ENCODE results near the gene CFB.

The CFB gene

GRCh38 chr6:31946370-31946885, 533 bp downstream of the CFB start:
- Histone ChIP-seq H3K4me3 (ENCODE audit: low read depth, low read length, poor library complexity, severe bottlenecking) (no peak overlapping the region), H4K20me1 (ENCODE audit: insufficient read depth, low read length) (no peaks in the 10 kb centered on the region), H3K9ac (ENCODE audit: low read length) (no peak overlapping the region), H3K4me2 (ENCODE audit: low read length) (no peak overlapping the region), H3K79me2 (ENCODE audit: insufficient read depth, low read length) (no peaks in the 10 kb centered on the region), H3K9me3 (ENCODE audit: low read length) (no peaks in the 10 kb centered on the region), H3K27me3 (ENCODE audit: insufficient read depth, low read length) (peaks cover 11% of the 10 kb centered on the region), H3K4me1 (ENCODE audit: insufficient read depth, low read length, severe bottlenecking) (no peaks in the 10 kb centered on the region), H3K36me3 (ENCODE audit: insufficient read depth, low read length) (peaks cover 5% of the 10 kb centered on the region; the same call in 1 of the 2 replicates), H3K27ac (ENCODE audit: low read depth, low read length, poor library complexity, severe bottlenecking) (no peak overlapping the region), H3K9me2 (ENCODE audit: low read depth, low read length) (no peaks in the 10 kb centered on the region), H2AFZ (ENCODE audit: low read length) (no peak overlapping the region), H3F3A (ENCODE audit: insufficient read depth, low read length) (no peaks in the 10 kb centered on the region)
- TF ChIP-seq CTCF (IDR thresholded peaks at IDR 0.05; ENCODE audit: low read length) (no peak), EZH2 (IDR thresholded peaks at IDR 0.05; ENCODE audit: borderline replicate concordance, low read length) (no peak)

DNA sequence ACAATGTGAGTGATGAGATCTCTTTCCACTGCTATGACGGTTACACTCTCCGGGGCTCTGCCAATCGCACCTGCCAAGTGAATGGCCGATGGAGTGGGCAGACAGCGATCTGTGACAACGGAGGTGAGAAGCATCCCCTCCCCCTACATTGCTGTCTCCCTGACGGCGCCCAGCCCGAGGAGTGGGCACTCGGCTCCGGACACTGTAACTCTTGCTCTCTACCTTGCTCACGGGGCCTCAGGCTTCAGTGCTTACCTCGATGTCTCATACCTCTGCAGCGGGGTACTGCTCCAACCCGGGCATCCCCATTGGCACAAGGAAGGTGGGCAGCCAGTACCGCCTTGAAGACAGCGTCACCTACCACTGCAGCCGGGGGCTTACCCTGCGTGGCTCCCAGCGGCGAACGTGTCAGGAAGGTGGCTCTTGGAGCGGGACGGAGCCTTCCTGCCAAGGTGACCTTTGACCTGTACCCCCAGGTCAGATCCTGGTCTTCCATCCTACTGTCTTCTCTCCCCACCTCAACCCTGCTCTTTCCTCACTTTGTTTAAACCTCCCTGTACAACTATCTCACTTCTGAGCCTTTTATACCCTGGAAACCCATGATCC, 1.3 kb downstream of the CFB start:
- Histone ChIP-seq H3K27ac (ENCODE audit: low read depth, low read length, poor library complexity, severe bottlenecking) (no peak overlapping the region), H3K4me3 (ENCODE audit: low read depth, low read length, poor library complexity, severe bottlenecking) (no peak overlapping the region)

DNA sequence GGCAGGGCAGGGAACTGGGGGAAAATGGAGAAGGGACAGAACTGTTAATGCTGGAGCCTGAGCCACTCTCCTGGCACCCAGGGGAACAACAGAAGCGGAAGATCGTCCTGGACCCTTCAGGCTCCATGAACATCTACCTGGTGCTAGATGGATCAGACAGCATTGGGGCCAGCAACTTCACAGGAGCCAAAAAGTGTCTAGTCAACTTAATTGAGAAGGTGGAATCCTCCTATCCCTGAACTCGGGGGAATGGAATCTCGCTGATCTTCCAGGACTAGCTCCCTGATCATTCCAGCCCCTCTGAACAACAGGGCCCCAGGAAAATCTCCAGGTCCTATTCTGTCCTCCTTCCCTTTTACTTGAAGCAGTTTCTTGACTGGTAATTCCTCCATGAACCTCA, 2.0 kb downstream of the CFB start:
- H2AFZ ChIP-seq (ENCODE audit: low read length): no peak overlapping the region
- no peaks in the 10 kb centered on the region for H3F3A ChIP-seq (ENCODE audit: insufficient read depth, low read length)
- no peak overlapping the region for H3K27ac ChIP-seq (ENCODE audit: low read depth, low read length, poor library complexity, severe bottlenecking)
- H3K9me3 ChIP-seq (ENCODE audit: low read length): no peaks in the 10 kb centered on the region
- H3K9me2 ChIP-seq (ENCODE audit: low read depth, low read length): no peaks in the 10 kb centered on the region
- H3K4me2 ChIP-seq (ENCODE audit: low read length): no peak overlapping the region
- H4K20me1 ChIP-seq (ENCODE audit: insufficient read depth, low read length): no peaks in the 10 kb centered on the region
- peaks cover 19% of the 10 kb centered on the region; the same call in 1 of the 2 replicates for H3K36me3 ChIP-seq (ENCODE audit: insufficient read depth, low read length)
- no peaks in the 10 kb centered on the region for H3K79me2 ChIP-seq (ENCODE audit: insufficient read depth, low read length)
- H3K4me1 ChIP-seq (ENCODE audit: insufficient read depth, low read length, severe bottlenecking): no peaks in the 10 kb centered on the region
- H3K4me3 ChIP-seq (ENCODE audit: low read depth, low read length, poor library complexity, severe bottlenecking): no peak overlapping the region
- TF ChIP-seq EZH2 (IDR thresholded peaks at IDR 0.05; ENCODE audit: borderline replicate concordance, low read length) (no peak), CTCF (IDR thresholded peaks at IDR 0.05; ENCODE audit: low read length) (no peak)
- peaks cover 5% of the 10 kb centered on the region; the same call in 1 of the 2 replicates for H3K27me3 ChIP-seq (ENCODE audit: insufficient read depth, low read length)
- no peak overlapping the region for H3K9ac ChIP-seq (ENCODE audit: low read length)

More for the DNA sequence above, 1.3 kb downstream of the CFB start:
- no peak overlapping the region for H3K9ac ChIP-seq (ENCODE audit: low read length)
- TF ChIP-seq EZH2 (IDR thresholded peaks at IDR 0.05; ENCODE audit: borderline replicate concordance, low read length) (no peak), CTCF (IDR thresholded peaks at IDR 0.05; ENCODE audit: low read length) (no peak)
- H3F3A ChIP-seq (ENCODE audit: insufficient read depth, low read length): no peaks in the 10 kb centered on the region
- H3K9me2 ChIP-seq (ENCODE audit: low read depth, low read length): no peaks in the 10 kb centered on the region
- no peak overlapping the region for H3K4me2 ChIP-seq (ENCODE audit: low read length)
- H2AFZ ChIP-seq (ENCODE audit: low read length): no peak overlapping the region
- H3K4me1 ChIP-seq (ENCODE audit: insufficient read depth, low read length, severe bottlenecking): no peaks in the 10 kb centered on the region
- no peaks in the 10 kb centered on the region for H4K20me1 ChIP-seq (ENCODE audit: insufficient read depth, low read length)
- peaks cover 10% of the 10 kb centered on the region for H3K27me3 ChIP-seq (ENCODE audit: insufficient read depth, low read length)
- peaks cover 12% of the 10 kb centered on the region; the same call in 1 of the 2 replicates for H3K36me3 ChIP-seq (ENCODE audit: insufficient read depth, low read length)
- H3K9me3 ChIP-seq (ENCODE audit: low read length): no peaks in the 10 kb centered on the region
- no peaks in the 10 kb centered on the region for H3K79me2 ChIP-seq (ENCODE audit: insufficient read depth, low read length)
